ENCODE measurements around the gene PRKCZ.

DNA sequence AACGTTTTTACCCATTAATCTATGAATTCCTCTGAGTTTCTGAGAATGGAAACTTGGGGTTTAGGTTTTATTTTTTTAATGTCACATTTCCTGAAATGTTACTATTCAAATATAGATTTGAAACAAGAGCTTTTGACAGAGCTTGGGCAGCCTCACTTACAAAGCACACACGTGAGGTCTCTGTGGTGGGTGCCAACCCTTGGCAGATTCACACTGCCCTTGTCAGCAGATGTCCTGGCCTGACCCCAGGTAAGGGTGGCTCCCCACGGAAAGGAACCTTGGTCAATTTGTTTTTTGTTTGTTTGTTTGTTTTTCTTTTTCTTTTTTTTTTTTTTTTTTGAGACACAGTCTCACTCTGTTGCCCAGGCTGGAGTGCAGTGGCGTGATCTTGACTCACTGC is 90.8 kb downstream of the PRKCZ start:
- TF ChIP-seq, protein P1, sequence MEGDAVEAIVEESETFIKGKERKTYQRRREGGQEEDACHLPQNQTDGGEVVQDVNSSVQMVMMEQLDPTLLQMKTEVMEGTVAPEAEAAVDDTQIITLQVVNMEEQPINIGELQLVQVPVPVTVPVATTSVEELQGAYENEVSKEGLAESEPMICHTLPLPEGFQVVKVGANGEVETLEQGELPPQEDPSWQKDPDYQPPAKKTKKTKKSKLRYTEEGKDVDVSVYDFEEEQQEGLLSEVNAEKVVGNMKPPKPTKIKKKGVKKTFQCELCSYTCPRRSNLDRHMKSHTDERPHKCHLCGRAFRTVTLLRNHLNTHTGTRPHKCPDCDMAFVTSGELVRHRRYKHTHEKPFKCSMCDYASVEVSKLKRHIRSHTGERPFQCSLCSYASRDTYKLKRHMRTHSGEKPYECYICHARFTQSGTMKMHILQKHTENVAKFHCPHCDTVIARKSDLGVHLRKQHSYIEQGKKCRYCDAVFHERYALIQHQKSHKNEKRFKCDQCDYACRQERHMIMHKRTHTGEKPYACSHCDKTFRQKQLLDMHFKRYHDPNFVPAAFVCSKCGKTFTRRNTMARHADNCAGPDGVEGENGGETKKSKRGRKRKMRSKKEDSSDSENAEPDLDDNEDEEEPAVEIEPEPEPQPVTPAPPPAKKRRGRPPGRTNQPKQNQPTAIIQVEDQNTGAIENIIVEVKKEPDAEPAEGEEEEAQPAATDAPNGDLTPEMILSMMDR (IDR thresholded peaks at IDR 0.05): no peak
- no peak for TF ChIP-seq MXI1 (IDR thresholded peaks at IDR 0.05; ENCODE audit: low read depth, low read length)
- no peak for TF ChIP-seq EP300 (IDR thresholded peaks at IDR 0.05; ENCODE audit: borderline replicate concordance in 1 of 2, low read depth in 1 of 2, low read length in 1 of 2)
- TF ChIP-seq POLR2AphosphoS5 (IDR thresholded peaks at IDR 0.05; ENCODE audit: low read depth, low read length): no peak
- no peak for TF ChIP-seq USF1 (IDR thresholded peaks at IDR 0.05; ENCODE audit: borderline replicate concordance, low read depth)

All from SK-N-SH (cell line).